Measurements from ENCODE around the gene NTRK1. TPM values are rescaled to one million over a fixed set of nuclear protein-coding genes. Genes with fewer than 3 reads are reported as not detected.

Gene NTRK1
- total RNA-seq, 1 experiment from 2014 or later, result 0.89 TPM

- DNase-seq (ENCODE audit: low read depth, low spot score), result no peak
- peak; percentile 35 for ATAC-seq
Observed at GRCh38 chr1:156859523-156860112, 1.0 kb upstream of the NTRK1 start.

More at GRCh38 chr1:156859523-156860112, 1.0 kb upstream of the NTRK1 start:
- no peak for TF ChIP-seq ZNF274 (IDR thresholded peaks at IDR 0.05; ENCODE audit: low read depth, low read length)
- no peak for TF ChIP-seq CBX3 (IDR thresholded peaks at IDR 0.05; ENCODE audit: low read depth)
- no peak for TF ChIP-seq POLR2A (IDR thresholded peaks at IDR 0.05; ENCODE audit: borderline replicate concordance, extremely low read depth, insufficient read depth, insufficient read length)
- no peak for TF ChIP-seq MAX (IDR thresholded peaks at IDR 0.05)
- no peak for TF ChIP-seq ELF1 (IDR thresholded peaks at IDR 0.05; ENCODE audit: borderline replicate concordance, low read depth)
- TF ChIP-seq CEBPB (IDR thresholded peaks at IDR 0.05; ENCODE audit: low read depth), result no peak
- TF ChIP-seq JUND (IDR thresholded peaks at IDR 0.05), result no peak
- no peak for TF ChIP-seq POLR2AphosphoS5 (IDR thresholded peaks at IDR 0.05; ENCODE audit: low read depth, low read length)
- no peak for TF ChIP-seq EZH2phosphoT487 (IDR thresholded peaks at IDR 0.05; ENCODE audit: borderline replicate concordance)
- TF ChIP-seq SIN3A (IDR thresholded peaks at IDR 0.05; ENCODE audit: low read depth), result no peak
- TF ChIP-seq ATF3 (IDR thresholded peaks at IDR 0.05), result no peak
- TF ChIP-seq ZFX (IDR thresholded peaks at IDR 0.05), result no peak
- H3K4me2 ChIP-seq (ENCODE audit: low read length), result peak overlapping the region; percentile 93
- no peaks in the 10 kb centered on the region for H3K79me2 ChIP-seq (ENCODE audit: insufficient read depth, low read length)
- H3K27ac ChIP-seq (ENCODE audit: low read depth, low read length), result no peak overlapping the region
- BruUV-seq (replicated peaks), result no TSS peak
- H3K9me3 ChIP-seq (ENCODE audit: control insufficient read depth in 1 of 2, insufficient read depth in 1 of 2, low read depth in 1 of 2, low read length in 2 of 2), result no peaks in the 10 kb centered on the region
- H2AFZ ChIP-seq (ENCODE audit: low read depth, low read length, poor library complexity, severe bottlenecking), result no peak overlapping the region
- no peaks in the 10 kb centered on the region for H4K20me1 ChIP-seq (ENCODE audit: insufficient read depth)
- intact Hi-C loops (cut with micrococcal nuclease), result loop anchor here (1.0 kb wide), 3 partner anchors 62 to 170 kb away; no protein-coding TSS in a partner anchor
- ChIA-PET CTCF (interaction anchor here (0.9 to 6.5 kb wide), 24 partner anchors 11 to 240 kb away, joined by 3 to 136 read pairs (median 6); partner anchors contain the start of genes CRABP2, HAPLN2, ISG20L2 and METTL25B), RAD21 (ENCODE audit: low non-redundant PET in 1 of 2, low total read pairs in 2 of 2, uncharacterized antibody in 2 of 2, unreplicated experiment in 2 of 2) (interaction anchor here (0.5 to 2.7 kb wide), 8 partner anchors 46 to 246 kb away, joined by 3 to 23 read pairs (median 6); partner anchors contain the start of gene NES (in 1 of the 2)), POLR2A (interaction anchor here (1.2 to 1.8 kb wide), 6 partner anchors 93 to 198 kb away, joined by 3 to 10 read pairs (median 4); partner anchors contain the start of genes ISG20L2, METTL25B, MRPL24 and PRCC)
- H3K9me2 ChIP-seq (ENCODE audit: insufficient read depth), result no peaks in the 10 kb centered on the region
- H3K4me3 ChIP-seq (replicated peaks in 1 of 2; ENCODE audit: low read depth in 1 of 2, low read length in 2 of 2), result peak overlapping the region; percentile 30 to 55
- peaks cover 3% of the 10 kb centered on the region; the same call in 1 of the 2 replicates for H3K27me3 ChIP-seq (ENCODE audit: insufficient read depth, low read length)
- no peak overlapping the region for H3K9ac ChIP-seq (ENCODE audit: low read length)
- peaks cover 4 to 17% of the 10 kb centered on the region in 2 experiments; a peak in 3 of 4 replicates for H3K4me1 ChIP-seq (ENCODE audit: control insufficient read depth in 1 of 2, insufficient read depth in 2 of 2, low read length in 2 of 2)
- H3K36me3 ChIP-seq (ENCODE audit: control insufficient read depth in 1 of 2, insufficient read depth in 2 of 2, low read length in 2 of 2), result no peaks in the 10 kb centered on the region

Measured in HCT116 (cell line).